ENCODE results near the gene TCERG1L.
"Not testable (repeated sequence)": the region's sequence is repeated elsewhere in the genome, so short reads cannot be mapped to it uniquely, and the experiment has no call there.

Gene TCERG1L

GRCh38 chr10:131117416-131118212, 193.9 kb downstream of the TCERG1L start:
- DNase-seq: no peak

DNA sequence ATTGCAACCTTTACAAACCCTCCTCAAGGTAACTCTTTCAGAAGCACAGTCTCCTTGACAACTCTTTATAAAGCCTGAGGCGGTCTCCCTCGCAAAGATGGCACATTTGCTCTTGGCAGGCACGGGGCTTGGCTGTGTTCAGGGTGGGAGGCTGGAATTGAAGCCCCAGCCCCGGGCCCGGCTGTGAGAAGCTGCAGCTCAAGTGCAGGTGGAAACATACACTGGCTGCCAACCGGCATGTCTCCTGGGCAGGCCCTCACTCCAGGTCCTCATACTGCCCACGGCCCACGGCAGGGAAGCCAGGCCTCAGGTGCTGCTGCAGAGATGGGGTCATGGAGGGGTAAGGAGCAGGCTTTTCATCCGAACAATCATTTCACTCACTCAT, 194.5 kb downstream of the TCERG1L start:
- no peak for DNase-seq

DNA sequence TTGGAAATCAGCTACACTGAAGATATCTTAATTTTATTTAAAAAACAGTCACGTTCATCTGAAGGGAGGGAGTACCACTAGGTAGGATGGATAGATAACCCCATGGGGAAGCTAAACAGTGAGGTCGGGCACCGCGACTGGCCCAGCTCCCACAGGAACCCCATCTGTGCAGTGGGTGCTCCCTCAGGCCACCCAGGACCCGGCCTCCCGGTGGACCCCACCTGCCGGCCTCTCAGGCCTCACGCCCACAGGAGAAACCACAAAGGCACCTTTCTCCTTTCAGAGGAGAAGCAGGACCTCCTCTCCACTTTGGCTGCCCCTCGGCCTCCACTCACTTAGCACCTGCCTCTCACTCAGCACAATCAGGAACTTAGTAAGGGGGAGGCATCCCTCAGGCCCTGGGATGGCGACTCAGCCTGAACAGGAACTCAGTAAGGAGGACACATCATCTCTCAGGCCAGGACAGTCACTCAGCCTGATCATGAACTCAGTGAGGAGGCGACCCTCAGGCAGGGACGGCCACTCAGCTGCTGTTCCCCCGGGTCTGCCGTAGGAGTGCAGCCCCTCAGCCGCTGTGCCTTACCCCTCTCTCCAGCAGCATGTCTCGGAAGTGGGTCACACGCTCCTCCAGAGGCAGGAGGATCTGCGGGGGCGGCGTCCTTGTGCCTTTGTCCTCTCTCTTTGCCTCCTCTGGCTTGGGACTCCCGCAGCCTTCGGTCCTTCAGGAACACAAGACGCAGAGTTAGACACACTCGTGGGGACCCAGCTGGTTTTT, 195.1 kb downstream of the TCERG1L start:
- DNase-seq: no peak

DNA sequence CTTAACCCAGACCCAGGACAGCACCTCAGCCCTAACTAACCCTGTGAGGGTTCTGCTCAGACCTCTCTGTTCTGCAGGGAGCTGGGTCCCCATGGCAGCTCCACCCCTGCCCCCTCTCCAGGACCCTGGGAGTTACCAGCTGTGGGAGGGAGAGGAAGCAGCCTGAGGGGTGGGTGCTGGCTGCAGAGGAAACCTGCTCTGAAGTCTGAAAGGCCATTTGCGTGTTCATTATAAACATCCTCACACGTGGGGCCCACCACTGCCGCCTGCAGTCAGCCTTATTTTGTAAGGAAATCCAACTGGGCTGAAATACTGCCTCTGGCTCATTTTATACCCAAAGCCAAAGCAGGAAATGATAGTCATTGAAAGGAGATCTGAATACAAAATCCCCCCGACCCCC, 195.7 kb downstream of the TCERG1L start:
- no peak for DNase-seq

GRCh38 chr10:131115321-131115720, 196.2 kb downstream of the TCERG1L start:
- no peak for DNase-seq

- no peak for DNase-seq
Measured at GRCh38 chr10:131114846-131115245, 196.7 kb downstream of the TCERG1L start.

- DNase-seq: no peak
Measured at GRCh38 chr10:131113709-131114291, 197.7 kb downstream of the TCERG1L start.

- DNase-seq: no peak
Measured at GRCh38 chr10:131113165-131113564, 198.4 kb downstream of the TCERG1L start.

GRCh38 chr10:131112691-131113090, 198.8 kb downstream of the TCERG1L start:
- no peak for DNase-seq

DNA sequence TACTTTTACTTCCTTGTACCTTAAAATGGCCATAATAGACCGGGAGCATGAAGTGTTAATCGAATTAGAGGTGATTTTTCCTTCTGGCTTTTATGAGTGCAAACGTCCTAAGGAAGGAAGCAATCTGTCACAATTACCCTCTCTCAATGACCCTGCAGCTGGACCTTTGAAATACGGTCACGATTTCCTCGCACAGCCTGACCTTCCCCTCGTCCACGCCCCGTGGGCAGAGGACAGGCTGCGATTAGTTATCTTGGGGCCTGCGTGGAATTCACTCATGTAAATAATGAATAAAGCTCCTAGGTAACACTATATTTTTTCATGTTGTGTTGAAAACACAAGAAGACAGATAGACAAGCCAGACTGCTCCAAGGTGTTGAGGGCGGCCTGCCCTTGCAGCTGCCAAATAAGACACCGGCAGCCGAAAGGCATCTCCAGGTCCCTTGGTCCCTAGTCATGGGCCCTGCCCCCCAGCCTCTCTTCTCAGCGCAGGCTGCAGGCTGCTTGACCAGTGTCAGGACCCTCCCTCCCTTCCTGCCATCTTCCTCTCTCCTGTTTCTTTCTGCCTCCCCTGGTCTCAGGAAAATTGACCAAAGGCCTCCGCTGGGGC, 199.9 kb downstream of the TCERG1L start:
- no peak for DNase-seq

GRCh38 chr10:131111007-131111406, 200.5 kb downstream of the TCERG1L start:
- DNase-seq: no peak

DNA sequence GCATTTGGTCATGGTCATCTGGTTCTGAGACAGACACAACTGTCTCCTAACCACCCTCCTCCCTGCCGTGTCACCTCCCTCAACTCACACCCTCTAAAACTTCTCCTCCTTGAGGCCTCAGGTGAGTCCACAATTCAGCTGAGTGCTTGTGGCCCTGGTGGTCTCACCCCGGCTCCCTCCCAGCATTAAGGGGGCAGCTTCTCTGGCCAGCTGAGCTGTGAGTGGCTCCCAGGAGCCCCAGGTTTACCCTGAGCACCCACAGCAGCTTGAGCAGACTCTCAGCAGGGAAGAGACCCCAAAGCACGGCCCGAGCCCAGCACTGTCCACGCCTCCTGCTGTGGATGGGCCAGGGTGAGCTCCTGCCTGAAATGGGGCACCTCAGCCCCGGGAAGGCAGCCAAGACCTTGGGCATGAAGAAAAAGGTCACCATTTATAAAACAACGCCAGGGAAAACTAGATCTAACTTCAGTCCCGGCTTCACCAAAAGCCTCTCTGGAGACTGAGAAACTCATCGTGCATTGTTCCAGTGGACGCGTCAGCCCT, 201.2 kb downstream of the TCERG1L start:
- no peak for DNase-seq

DNA sequence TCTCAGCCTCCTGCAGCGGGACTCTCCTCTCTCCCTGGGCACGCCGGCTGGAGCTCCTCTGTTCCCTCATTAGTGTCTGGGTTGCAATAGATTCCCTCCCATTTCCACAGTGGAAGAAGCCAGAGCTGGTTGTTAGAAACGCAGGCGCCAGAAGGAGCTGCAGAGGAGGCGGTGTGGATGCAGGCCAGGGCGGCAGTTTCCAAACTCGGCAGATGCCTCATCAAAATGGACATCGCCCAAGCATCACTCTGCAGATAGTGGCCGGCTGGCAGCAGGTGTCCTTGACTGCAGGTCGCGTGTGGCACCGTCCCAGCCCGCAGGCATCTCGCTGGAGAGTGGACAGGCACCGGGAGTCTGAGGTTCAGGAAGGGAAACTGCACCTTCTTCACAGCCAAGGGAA, 201.8 kb downstream of the TCERG1L start:
- no peak for DNase-seq

GRCh38 chr10:131109291-131109690, 202.2 kb downstream of the TCERG1L start:
- no peak for DNase-seq

DNA sequence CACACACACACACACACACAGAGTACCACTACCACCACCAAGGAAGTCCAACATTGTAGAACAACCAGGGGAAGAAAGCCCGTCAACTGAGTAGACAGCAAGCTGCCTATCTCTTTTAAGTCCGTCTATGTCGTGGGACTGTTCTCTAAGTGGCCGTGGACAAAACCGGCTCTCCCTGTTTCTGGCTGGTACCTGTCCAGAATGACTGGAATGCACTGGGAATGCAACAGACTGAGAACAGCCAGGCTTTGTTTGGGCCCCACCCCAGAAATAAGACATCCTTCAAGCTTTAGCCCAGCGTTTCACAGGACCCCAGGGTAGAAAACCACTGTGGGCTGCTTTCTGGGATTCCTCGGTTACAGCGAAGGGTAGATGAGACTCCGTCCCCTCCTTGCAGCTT, 203.6 kb downstream of the TCERG1L start:
- DNase-seq: no peak

- no peak for DNase-seq
Measured at GRCh38 chr10:131102676-131103075, 208.8 kb downstream of the TCERG1L start.

DNA sequence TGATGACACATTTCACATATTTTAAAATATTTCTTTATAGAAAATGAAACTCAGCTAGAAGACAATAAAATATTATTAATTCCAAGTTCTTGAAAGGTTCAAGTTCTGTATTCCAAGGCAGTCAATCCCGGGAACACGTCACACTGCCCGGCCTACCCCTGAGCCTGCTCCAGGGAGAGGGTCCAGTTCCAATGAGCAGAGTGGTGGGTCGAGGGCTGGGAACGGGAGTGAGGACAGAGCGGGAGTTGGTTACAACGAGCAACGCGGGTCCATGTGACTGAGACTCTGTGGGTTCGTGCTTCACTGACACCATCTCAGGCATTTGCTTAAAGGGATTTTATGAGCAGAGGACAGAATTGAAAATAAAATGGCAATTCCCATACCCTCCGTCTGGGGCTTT, 209.4 kb downstream of the TCERG1L start:
- DNase-seq: no peak

GRCh38 chr10:131100418-131101410, 210.8 kb downstream of the TCERG1L start:
- not testable (repeated sequence) for DNase-seq

GRCh38 chr10:131099028-131099726, 212.3 kb downstream of the TCERG1L start:
- DNase-seq: no peak

DNA sequence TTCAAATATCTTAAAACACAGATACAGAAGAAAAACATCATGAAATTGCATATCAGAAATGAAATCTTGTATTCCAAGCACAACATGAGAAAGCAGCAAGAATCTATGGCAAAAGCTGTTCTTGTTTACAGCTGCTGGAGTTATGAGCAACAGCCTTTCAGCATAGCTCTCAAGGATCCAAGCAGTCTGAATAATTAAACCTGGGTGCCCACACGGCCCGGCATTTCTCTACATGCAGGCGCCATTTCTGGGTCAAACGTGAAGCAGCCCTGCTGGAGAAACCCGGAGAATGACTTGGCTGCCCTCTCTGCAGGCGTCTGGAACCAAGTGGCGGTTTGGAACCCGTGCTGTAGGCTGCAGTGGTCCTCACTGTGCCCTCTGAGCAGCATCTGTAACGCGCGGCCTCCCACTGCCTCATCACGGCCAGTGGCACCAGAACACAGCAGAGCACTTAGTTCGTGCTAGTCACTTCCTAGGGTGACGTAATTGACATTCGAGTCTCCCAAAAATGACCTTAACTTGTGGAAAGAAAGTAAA, 213.0 kb downstream of the TCERG1L start:
- no peak for DNase-seq

DNA sequence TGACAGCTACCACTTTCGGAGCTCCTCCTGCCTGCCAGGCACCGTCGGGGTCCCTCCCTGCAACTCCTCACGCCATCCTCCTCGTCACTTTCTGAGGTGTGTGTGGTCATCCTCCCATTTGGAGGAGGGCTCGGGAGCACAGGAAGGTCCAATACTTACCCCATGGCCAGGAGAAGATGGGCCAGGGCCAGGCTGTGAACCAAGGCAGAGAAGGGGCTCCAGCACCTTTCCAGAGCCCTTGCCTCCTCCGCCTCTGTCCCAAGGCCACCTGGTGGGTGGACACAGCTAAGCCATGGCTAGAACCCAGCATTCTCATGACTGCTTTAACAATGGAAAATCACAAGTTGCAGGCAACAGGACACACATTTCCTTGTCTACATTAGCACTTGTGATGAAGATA, 215.5 kb downstream of the TCERG1L start:
- no peak for DNase-seq

Data from stimulated activated CD4-positive, alpha-beta T cell treated with anti-CD3 and anti-CD28 coated beads, Interleukin-15, amount 100 ng/mL, for 24 hours (primary cell).